DMS53 treated with DMSO at 0.1 percent for 48 hours (cell line): ENCODE measurements around the gene RPLP2.

Experiments used
- DNase-seq: peaks from one replicate; lab custom pipeline; 2025; ENCODE audit not compliant: unreplicated experiment; lab: John Stamatoyannopoulos, UW

Gene RPLP2

GRCh38 chr11:802693-803466 is 6.9 kb upstream of the RPLP2 start:
- DNase-seq = no peak

GRCh38 chr11:803467-803742 is 6.4 kb upstream of the RPLP2 start:
- no peak for DNase-seq

GRCh38 chr11:803770-804598 is 5.8 kb upstream of the RPLP2 start:
- no peak for DNase-seq

- no peak for DNase-seq
Measured at GRCh38 chr11:804599-804964, 5.2 kb upstream of the RPLP2 start.

GRCh38 chr11:808427-809286 is 1.1 kb upstream of the RPLP2 start:
- DNase-seq = no peak

- DNase-seq = no peak
Measured at GRCh38 chr11:810040-810567, 337 bp downstream of the RPLP2 start.

- no peak for DNase-seq
Measured at GRCh38 chr11:811446-812245, 1.9 kb downstream of the RPLP2 start.

GRCh38 chr11:812390-812789 is 2.6 kb downstream of the RPLP2 start:
- DNase-seq = no peak

GRCh38 chr11:813072-813455 is 3.3 kb downstream of the RPLP2 start:
- DNase-seq = no peak

GRCh38 chr11:813456-814096 is 3.8 kb downstream of the RPLP2 start:
- DNase-seq = no peak

- no peak for DNase-seq
Measured at GRCh38 chr11:815675-816432, 6.1 kb downstream of the RPLP2 start.

- DNase-seq = no peak
Measured at GRCh38 chr11:816433-816779, 6.6 kb downstream of the RPLP2 start.

- no peak for DNase-seq
Measured at GRCh38 chr11:818396-819128, 8.8 kb downstream of the RPLP2 start, which contains the start of gene PNPLA2. Gene PNPLA2, plus strand, starts transcription at chr11:818914. Its CDS starts 805 bp downstream, at chr11:819719.

- DNase-seq = peak; percentile 82
Measured at GRCh38 chr11:819129-819931, 9.6 kb downstream of the RPLP2 start.

- DNase-seq = peak; percentile 94
Measured at GRCh38 chr11:819943-820649, 10.3 kb downstream of the RPLP2 start.

- peak; percentile 37 for DNase-seq
Measured at GRCh38 chr11:820655-821511, 11.1 kb downstream of the RPLP2 start.
